NAMALWA (cell line): ENCODE measurements around the gene SUPT3H.
A peak's percentile ranks its signal among the peaks of the same experiment; 100 is the strongest.
"Not testable (repeated sequence)": the region's sequence is repeated elsewhere in the genome, so short reads cannot be mapped to it uniquely, and the experiment has no call there.

Source experiments
- DNase-seq: peaks from one replicate; pipeline ENCODE4 v3.0.0-alpha.2; 2015; ENCODE audit warnings: low spot score

The SUPT3H gene

DNA sequence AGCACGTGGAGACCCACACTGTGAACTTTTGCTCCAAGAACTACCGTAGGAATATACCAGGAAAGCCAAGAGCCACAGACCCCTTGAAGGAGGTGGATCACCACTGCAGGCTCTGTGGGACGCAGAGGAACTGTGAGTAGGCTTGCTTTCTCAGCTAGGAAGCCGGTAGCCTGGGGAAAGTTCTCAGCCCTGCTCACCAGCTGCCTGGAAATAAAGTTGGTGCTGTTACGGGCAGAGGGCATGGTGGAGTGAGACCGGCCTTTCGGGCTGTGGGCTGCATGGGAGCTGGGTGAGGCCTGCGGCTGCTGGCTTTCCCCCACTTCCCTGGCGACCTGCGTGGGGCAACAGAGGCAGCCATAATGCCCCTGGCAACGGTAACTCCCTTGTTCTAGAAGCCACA is 422.6 kb downstream of the SUPT3H start:
- no peak for DNase-seq

DNA sequence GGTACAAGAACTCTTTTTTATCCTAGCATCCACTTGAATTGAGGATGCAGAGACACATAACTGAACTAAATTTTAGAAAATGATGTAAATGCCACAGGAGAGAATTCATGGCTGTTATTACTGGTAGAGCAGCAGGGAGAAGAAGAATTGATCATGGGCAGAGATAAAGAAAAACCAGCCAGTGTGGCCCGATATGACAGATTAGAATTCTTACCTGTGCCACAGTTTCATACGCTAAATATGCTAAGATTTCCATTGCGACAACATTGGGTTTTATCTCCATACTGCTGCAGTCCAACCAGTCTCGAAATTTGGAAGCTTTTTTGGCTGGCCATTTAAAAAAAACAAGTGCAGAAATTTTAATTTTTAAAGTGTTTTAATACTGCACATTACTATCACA is 423.5 kb downstream of the SUPT3H start:
- no peak for DNase-seq

DNA sequence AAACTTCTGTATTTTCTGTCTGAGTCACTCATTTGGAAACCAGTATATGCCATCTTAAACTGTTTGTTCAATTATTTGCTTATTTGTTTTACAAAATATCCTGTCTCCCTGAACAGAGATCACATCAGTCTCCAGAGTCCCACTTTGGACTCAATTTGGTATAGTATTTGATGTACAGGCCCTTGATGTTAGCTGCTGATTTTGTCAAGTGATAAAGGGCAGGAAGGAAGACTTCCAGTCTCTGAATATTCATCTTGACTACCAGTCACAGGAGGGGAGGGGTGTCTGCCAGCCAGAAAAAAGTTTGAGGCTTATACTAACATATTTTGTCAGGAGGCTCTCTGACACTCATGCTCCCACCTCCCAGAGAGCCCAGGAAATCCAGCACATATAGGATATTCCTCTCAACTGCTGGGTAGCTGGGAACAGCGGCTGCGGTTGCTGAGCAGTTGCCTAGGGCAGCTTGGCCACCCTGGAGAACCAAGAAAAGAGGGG is 426.4 kb downstream of the SUPT3H start:
- DNase-seq: no peak

DNA sequence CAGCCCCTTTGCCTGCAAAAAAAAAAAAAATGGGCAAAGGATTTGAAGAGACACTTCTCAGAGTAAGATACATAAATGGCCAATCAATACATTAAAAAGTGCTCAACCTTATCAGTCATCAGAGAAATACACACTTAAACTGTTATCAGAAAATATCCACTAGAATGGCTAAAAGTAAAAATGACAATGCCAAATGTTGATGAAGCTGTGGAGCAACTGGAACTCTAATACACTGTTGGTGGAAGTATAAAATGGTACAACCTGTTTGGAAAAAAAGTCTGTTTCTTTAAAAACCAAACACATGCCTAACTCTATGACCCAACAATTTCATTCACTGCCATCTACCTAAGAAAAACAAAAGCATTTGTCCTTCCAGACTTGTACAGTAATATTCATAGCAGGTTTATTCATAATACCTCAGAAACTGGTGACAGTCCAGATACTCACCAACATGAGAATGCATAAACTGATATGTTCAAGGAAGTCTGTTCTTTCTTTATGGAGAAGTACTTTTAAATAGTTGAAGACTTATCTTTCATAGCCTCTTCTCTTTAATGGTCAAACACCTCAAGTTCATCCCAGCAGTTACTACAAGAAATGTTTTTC is 428.0 kb downstream of the SUPT3H start:
- no peak for DNase-seq

DNA sequence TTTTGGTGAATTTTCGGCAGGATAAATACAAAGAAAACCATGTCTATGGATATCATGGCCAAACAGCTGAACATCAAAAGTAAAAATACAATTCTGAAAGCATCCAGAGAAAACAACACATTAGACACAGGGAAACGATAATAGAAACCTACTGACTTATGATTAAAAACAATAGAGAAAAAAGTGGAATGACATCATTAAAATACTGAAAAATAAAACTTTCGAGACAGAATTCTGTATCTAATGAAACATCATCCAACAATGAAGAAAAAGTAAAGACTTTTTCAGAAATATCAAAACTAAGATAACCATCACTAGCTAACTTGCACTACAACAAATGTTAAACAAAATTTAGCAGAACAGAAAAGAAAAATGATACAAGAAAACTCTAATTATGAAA is 434.2 kb downstream of the SUPT3H start:
- DNase-seq: no peak

DNA sequence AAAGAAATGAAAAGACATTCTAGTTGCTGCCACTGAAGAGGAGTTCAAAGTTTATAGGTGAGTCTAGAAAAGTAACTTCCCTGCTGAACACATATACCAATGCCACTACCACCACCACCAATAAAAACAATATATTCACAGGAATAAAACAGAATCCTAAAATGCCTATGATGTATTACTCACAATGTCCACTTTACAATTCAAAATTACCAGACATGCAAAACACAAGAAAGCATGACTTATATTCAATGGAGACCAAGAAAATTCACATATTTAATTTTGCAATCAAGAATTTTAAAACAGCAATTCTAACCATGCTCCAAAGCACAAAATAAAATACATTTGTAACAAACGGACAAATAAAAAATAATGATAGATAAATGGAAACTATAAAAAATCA is 434.9 kb downstream of the SUPT3H start:
- DNase-seq: no peak

DNA sequence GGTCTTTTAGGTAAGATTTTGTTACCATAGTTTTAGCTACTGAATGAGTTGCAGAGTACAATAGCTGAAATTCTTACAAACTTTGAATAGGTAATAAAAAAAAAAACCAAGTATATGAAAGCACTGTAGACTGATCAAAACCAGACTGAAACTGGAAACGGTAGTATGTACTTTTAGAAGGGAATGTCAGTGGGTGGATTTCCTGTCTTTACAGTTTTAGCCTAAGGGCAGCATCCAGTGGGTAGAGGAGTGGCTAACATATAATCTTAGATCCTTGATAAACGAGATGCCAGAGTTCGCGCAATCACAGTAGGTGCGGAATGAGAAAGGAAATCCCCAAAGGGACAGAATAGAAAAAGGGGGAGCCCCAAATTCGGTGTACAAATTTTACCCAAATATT is 435.5 kb downstream of the SUPT3H start:
- DNase-seq: no peak

DNA sequence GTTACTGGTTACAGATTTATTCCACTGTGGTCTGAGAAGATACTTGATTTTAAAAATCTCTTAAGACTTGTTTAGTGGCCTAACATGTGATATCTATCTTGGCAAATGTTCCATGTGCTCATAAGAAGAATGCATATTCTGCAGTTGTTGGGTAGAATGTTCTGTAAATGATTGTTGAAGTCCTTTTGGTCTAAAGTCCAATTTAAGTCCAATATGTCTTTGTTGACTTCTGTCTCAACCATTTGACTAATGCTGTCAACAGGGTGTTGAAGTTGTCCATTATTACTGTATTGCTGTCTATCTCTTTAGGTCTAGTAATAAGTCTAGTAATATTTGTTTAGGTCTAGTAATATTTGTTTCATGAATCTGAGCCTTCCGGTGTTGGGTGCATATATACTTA is 437.4 kb downstream of the SUPT3H start:
- no peak for DNase-seq

DNA sequence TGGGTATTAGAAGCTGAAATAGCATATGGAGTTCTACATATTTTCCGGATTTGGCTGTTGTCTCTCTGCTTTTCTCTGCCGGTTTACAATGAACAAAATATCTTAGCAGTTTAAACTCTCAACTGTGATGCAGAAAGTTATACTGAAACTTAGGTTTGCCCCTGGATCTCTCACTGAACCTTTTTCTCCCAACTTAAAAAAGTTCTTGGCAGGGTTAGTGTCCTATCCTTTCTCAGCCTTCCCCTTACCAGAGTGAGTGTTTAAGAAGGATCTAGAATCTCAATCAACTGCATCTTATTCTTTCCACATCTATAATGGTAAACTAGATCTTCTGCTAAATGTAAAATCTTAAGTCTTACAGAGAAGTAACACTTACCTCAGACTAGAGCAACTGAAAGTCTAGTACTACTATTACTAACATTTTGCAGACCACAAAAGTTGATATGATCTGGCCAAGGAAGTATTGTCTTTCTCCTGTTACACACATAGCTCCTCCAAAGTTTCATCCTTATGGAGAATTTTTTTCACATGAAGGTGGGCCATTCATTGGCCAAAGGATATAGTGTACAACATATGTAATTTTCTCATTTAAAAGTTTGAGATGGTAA is 441.9 kb downstream of the SUPT3H start:
- no peak for DNase-seq

DNA sequence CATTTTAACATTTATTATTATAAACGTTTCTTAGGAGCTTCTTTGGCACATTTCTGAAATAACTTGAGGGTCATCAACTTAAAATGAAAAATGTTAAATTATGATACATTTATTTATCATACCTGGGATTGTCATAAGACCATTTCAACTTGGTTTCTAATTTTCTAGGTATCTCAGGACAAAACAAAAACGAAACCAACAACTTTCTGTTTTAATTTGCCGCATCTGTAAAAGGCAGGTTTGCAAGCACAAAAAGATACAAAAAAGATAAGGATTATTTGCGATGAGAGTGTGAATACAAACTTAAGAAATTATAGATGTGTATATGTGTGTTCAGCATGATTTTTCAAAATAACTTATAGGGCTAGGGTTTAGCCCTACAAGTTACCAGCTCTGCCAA is 444.6 kb downstream of the SUPT3H start:
- DNase-seq: no peak

DNA sequence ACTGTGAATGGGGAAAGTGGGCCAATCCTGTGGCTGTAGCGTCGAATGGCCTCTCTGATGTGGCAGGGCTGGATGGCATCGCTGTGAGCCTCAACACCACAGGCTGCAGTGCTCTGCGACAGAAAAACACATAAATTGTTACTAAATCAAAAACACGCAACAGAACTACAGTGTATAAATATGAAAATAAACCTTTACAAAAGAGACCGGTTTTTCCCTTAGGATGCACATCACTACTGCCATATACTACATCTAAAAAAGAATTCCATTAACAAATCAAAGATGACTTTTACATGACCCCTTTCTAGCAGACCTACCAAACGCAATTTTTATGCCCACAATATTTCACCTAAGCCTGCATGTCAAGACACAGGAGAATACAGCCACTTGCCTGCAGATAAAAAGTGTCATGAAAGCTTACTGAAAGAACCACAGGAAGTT is 445.1 kb downstream of the SUPT3H start:
- no peak for DNase-seq

DNA sequence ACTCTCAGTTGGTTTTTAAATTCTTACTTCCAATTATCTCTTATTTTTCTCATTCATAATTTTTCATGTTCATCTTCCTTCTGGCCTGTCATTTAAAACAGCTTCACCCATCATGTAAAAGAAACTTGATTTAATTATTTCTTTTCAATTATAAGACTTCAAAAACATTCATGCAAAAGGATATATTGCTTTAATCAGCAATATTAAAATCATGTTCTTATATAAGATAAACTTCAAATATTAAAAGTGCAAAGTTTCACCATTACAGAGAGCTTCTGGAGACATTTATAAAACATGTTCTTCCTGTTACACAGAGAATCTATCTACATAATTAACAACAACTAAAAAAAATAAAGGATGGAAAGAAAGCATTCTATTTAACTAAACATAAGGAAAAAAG is 446.3 kb downstream of the SUPT3H start:
- DNase-seq: no peak

DNA sequence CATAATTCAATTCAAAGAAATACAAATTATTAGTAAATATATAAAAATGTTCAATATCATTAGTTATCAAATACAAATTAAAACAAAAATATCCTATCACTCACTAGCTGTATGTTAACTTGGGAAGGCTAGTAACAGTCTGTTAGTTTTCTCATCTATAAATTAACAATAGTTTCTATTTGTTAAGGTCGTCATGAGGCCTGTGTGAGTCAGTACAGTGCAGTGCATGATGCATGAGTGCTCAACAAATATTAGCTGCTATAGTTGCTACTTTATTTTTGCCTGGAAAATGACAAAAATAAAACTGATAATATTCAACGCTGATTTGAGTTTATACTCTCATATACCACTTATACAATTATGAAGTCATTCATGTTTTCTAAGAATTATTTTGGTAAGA is 451.2 kb downstream of the SUPT3H start:
- DNase-seq: no peak

DNA sequence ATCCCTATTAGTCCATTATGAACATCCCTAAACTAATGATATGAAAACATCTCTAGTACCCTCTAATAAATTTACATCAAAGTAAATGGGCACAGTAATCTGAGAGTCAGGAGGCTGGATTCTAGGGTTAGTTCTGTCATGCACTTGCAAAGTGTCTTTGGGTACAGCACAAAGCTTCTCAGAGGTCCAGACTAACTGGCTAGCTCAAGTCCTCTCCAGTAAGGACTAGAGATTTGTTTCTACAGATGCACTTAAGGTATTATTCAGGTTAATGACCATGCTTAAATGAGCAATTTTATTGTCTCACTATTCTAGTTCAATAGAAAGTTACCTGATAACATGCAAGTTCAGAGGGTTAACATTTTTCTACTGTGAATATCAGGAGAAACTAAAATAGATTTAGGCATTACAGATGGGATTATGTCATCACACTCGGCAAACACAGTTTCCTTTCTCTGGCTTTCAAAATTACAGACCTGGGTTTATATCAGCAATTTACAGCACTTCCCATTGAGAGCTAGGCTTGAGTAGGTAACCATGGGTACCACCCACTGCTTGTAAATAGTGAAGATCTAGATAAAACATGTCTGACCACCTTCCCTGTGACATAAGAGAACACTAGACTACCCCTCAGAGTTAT is 452.5 kb downstream of the SUPT3H start:
- peak; percentile 7 for DNase-seq

DNA sequence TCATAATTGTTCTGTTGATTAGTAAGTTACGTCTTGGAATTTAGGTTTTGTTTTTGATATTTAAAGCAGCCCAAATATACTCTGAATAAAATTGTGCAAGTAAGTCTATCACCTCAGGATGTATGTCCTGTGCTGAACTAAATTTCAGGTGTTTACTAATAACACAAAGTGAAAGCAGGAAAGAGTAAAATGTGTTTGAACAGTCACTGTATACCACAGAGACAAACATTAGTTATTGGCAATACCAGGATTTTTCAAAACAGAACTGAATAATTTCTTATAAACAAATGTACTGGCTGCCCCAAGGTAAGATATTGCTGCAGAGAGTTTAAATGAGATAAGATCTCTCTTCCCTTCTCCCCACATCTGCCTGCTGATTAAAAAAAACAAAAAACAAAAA is 454.3 kb downstream of the SUPT3H start:
- DNase-seq: no peak

DNA sequence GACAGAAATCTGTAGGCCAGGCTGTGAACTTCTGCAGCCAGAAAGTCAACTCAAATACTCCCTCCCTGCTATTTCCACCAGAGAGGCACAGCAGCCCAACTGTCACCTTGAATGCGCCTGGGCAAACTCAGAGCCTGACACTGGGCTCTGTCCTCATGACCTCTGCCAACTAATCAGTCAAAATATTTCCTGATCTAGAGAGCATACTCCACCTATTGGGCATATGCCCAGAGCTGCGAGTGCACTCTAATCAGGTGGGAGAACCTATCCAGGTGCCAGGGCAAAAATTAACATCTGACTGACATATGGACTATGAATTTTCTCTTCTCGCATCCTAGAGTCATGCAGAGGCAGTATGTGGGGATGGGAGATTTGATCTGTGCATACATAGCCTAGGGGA is 455.9 kb downstream of the SUPT3H start:
- no peak for DNase-seq

DNA sequence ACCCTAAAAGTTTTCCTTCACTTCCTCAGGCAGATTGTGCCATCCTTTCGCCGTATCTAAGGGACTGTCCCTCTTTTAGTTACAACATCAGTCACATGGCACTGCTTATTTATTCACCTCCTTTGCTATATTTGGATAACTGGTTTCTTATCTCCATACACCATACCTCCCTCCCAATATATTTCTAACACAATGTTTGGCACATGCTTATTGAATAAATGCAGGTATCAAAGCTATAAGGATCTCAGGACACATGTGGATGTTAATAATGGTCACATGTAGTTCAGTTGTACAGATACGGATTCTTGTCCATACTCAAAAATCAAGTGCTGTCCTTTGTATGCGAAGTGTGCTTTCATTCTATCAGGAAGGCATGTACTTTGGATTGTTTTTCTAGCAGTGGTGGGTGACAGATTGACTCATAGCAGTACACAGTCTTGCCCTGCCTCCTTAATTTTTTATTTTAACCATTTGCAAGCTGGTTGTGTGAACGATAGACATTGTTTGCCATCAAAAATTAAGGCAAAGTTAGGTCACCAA is 456.7 kb downstream of the SUPT3H start:
- no peak for DNase-seq

DNA sequence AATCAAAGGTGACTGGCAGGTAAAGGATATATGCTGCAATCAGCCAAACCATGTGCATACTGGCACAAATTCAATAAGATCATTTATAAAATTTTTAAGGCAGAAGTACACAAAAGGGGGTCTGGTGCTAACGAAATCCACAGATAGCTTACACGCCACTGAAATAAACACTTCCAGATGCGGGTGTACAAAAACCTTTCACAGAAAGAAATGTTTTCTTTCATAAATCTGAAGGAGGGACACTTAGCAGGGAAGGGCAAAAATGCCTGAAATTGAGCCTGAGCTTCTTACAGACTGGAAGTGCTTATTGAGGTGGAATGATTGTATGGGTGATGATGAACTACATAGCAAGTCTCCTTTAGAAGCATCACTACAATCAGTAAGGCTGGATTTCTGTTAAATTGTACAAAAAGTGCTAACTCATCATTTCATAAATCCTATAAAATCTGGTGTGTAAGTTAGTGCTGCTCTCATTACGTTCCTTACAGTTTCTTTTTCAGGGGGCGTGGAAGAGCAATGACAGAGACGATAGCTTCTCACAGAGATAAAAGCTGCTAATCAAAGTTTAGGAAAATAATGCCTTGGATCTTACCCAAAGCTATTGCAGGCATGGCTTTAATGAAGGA is 458.9 kb downstream of the SUPT3H start:
- DNase-seq: no peak

DNA sequence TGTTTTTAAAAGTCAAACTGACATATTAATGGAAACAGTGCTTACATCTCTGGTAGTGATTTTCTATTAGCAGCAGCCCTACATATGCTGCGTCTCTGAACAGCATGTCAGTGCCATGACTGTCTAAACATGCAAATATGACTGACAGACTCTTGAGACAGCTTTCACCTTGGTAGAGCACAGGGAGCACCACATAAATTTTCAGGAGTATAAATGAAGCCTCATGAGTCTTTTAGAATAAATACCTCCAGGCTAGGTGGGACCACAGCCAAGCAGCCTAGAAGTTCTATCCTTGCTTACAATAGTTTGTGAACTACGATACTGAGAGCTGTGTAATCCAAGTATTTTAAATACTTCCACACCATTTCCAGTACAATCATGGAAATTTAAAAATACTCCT is 460.3 kb downstream of the SUPT3H start:
- DNase-seq: no peak

DNA sequence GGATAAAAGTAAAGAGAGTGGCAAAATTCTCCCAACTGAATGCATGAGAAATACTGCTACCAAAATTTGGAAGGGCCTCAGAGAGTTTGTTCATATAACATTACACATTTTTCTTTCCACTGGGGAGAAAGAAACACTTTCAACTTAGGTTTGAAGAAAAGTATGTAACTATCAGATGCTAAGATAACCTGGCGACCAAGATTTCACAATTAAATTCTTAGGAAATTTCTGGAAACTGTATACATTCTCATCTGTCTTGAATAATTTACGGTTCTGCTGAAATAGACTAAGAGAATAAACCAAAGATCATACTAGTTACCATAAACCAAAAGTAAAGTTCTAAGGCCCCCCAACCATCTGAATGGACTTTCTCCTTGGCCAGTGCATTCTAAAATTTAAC is 462.6 kb downstream of the SUPT3H start:
- DNase-seq: no peak

DNA sequence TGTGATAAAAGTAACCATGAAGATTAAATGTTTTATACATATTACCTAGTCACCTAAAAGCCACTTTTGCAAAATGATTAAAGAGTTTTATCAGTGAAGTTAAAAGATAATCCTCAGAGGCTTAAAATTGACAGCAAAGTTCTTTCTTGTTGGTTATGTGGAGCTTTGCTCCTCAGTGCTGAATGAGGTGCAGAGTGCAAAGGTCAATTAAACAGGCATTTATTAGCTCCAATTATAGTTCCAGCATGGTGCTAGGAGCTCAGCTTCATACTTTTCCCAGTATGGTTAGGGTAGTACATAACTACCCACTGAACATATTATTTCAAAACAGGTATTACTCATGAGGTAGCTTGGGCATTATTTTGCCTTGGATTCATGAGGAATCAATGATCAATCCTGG is 463.6 kb downstream of the SUPT3H start:
- DNase-seq: no peak

DNA sequence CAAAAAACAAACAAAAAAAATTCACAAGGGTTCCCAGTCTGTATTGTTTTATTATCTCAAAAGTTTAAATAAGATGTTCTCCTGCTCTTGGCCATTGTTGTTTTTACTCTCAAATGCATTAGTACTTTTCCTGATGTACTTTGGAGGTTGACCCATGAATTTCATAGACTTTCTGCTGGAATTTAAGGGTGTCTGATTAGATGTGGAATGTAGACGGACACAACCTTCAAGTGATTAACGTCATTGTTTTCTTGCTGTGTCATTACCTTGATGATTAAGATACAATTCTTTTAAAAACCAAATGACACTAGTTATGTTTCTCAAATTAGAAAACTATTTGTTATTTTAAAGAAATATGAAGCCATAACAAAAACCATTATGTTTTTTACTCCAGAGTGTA is 471.0 kb downstream of the SUPT3H start:
- no peak for DNase-seq

DNA sequence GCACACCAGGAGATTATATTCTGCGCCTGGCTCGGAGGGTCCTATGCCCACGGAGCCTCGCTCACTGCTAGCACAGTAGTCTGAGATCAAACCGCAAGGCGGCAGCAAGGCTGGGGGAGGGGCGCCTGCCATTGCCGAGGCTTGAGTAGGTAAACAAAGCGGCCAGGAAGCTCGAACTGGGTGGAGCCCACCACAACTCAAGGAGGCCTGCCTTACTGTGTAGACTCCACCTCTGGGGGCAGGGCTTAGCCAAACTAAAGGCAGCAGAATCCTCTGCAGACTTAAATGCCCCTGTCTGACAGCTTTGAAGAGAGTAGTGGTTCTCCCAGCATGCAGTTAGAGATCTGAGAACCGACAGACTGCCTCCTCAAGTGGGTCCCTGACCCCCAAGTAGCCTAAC is 477.4 kb downstream of the SUPT3H start:
- not testable (repeated sequence) for DNase-seq
